Body of pancreas (tissue), 4 donors: ENCODE measurements around the gene ANKRD30A.
"Not testable (repeated sequence)": the region's sequence is repeated elsewhere in the genome, so short reads cannot be mapped to it uniquely, and the experiment has no call there.

Experiments used
- POLR2A ChIP-seq, 3 donors: fragments of 450-650 bp; IDR thresholded peaks; one replicate each; pipeline ENCODE4 v1.6.1; 2016; ENCODE audit warnings: antibody characterized with exemption in 3 of 3, mild to moderate bottlenecking in 2 of 3
- TF ChIP-seq, protein P1 (sequence below), 7 experiments: fragments of 450-650 bp in 4 of 7; fragments of 200-600 bp in 3 of 7; sonication (generic) in 3 of 7; IDR thresholded peaks; one replicate each; pipeline ENCODE4 v1.5.1; 2016 to 2019; ENCODE audit warnings: antibody characterized with exemption in 7 of 7

GRCh38 chr10:37400774-37401173 is 275.4 kb downstream of the ANKRD30A start:
- TF ChIP-seq POLR2A (IDR thresholded peaks at IDR 0.05), result not testable (repeated sequence)
- TF ChIP-seq, protein P1, sequence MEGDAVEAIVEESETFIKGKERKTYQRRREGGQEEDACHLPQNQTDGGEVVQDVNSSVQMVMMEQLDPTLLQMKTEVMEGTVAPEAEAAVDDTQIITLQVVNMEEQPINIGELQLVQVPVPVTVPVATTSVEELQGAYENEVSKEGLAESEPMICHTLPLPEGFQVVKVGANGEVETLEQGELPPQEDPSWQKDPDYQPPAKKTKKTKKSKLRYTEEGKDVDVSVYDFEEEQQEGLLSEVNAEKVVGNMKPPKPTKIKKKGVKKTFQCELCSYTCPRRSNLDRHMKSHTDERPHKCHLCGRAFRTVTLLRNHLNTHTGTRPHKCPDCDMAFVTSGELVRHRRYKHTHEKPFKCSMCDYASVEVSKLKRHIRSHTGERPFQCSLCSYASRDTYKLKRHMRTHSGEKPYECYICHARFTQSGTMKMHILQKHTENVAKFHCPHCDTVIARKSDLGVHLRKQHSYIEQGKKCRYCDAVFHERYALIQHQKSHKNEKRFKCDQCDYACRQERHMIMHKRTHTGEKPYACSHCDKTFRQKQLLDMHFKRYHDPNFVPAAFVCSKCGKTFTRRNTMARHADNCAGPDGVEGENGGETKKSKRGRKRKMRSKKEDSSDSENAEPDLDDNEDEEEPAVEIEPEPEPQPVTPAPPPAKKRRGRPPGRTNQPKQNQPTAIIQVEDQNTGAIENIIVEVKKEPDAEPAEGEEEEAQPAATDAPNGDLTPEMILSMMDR (IDR thresholded peaks at IDR 0.05), result not testable (repeated sequence)
